ENCODE results near the gene CSNK1A1. TPM values are rescaled to one million over a fixed set of nuclear protein-coding genes. Genes with fewer than 3 reads are reported as not detected.
"Not testable (repeated sequence)": the region's sequence is repeated elsewhere in the genome, so short reads cannot be mapped to it uniquely, and the experiment has no call there.

Gene CSNK1A1
- total RNA-seq, 1 experiment from 2014 or later: 244 TPM

DNA sequence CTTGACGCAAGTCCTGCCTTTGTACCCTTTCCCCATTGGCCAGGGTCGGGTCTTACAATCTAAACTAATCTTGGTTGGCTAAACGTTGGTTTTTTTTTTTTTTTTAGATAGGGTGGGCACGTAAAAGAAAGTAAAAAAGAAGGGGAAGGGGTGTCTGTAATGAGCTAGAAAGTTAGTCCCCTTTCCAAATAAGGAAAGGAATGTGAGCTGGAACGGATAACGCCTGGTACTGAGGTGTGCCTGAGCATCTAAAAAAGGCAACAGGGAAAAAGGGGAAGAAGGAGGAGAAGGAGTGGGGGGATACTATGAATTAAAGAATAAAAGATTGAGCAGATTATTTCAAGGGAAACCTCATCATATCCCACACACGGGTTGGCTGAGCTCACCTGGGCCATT is 105.9 kb downstream of the CSNK1A1 start:
- H3K4me3 ChIP-seq (ENCODE audit: low read depth, low read length, poor library complexity, severe bottlenecking): no peak overlapping the region
- no peak overlapping the region for H3K27ac ChIP-seq (ENCODE audit: low read depth, low read length, poor library complexity, severe bottlenecking)
- no TSS peak for BruUV-seq (replicated peaks)
- CTCF ChIA-PET: interaction anchor here (0.6 to 0.7 kb wide), 3 partner anchors 9 to 62 kb away, joined by 3 to 6 read pairs (median 4); no protein-coding TSS in a partner anchor
- intact Hi-C loops (cut with micrococcal nuclease; ENCODE audit: unreplicated experiment): no loop called here
- H3K9me3 ChIP-seq (ENCODE audit: low read depth, low read length, poor library complexity, severe bottlenecking): no peaks in the 10 kb centered on the region
- DNase-seq (ENCODE audit: low spot score): no peak
- peaks cover 6% of the 10 kb centered on the region for H3K4me1 ChIP-seq (ENCODE audit: insufficient read depth, low read length, poor library complexity, severe bottlenecking)
- no peaks in the 10 kb centered on the region for H3K36me3 ChIP-seq (ENCODE audit: insufficient read depth, low read length, poor library complexity, severe bottlenecking)
- TF ChIP-seq, protein P1, sequence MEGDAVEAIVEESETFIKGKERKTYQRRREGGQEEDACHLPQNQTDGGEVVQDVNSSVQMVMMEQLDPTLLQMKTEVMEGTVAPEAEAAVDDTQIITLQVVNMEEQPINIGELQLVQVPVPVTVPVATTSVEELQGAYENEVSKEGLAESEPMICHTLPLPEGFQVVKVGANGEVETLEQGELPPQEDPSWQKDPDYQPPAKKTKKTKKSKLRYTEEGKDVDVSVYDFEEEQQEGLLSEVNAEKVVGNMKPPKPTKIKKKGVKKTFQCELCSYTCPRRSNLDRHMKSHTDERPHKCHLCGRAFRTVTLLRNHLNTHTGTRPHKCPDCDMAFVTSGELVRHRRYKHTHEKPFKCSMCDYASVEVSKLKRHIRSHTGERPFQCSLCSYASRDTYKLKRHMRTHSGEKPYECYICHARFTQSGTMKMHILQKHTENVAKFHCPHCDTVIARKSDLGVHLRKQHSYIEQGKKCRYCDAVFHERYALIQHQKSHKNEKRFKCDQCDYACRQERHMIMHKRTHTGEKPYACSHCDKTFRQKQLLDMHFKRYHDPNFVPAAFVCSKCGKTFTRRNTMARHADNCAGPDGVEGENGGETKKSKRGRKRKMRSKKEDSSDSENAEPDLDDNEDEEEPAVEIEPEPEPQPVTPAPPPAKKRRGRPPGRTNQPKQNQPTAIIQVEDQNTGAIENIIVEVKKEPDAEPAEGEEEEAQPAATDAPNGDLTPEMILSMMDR (conservative IDR thresholded peaks at IDR 0.05; ENCODE audit: low read depth, low read length): no peak
- TF ChIP-seq EZH2 (IDR thresholded peaks at IDR 0.05; ENCODE audit: borderline replicate concordance, low read depth, low read length, poor library complexity, severe bottlenecking): no peak
- POLR2A ChIA-PET (ENCODE audit: low non-redundant PET): no interaction called here
- H3K27me3 ChIP-seq (replicated peaks; ENCODE audit: insufficient read depth, low read depth, low read length, poor library complexity): no peaks in the 10 kb centered on the region

DNA sequence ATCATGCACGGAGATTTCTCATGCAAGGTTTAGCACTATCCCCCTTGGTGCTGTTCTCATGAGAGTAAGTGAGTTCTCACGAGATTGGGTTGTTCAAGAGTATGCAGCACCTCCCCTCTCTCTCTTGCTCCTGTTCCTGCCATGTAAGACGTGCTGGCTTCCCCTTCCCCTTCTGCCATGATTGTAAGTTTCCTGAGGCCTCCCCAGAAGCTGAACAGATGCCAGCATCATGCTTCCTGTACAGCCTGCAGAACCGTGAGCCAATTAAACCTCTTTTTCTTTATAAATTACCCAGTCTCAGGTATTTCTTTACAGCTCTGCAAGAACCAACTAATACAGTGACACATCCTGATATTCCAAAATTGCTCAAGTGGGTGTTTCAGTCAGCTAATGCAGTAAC is 106.8 kb downstream of the CSNK1A1 start:
- CTCF ChIA-PET; BruUV-seq (replicated peaks); H3K27me3 ChIP-seq (replicated peaks; ENCODE audit: insufficient read depth, low read depth, low read length, poor library complexity); H3K36me3 ChIP-seq (ENCODE audit: insufficient read depth, low read length, poor library complexity, severe bottlenecking); H3K9me3 ChIP-seq (ENCODE audit: low read depth, low read length, poor library complexity, severe bottlenecking); H3K4me3 ChIP-seq (ENCODE audit: low read depth, low read length, poor library complexity, severe bottlenecking); POLR2A ChIA-PET (ENCODE audit: low non-redundant PET); H3K27ac ChIP-seq (ENCODE audit: low read depth, low read length, poor library complexity, severe bottlenecking); DNase-seq (ENCODE audit: low spot score); H3K4me1 ChIP-seq (ENCODE audit: insufficient read depth, low read length, poor library complexity, severe bottlenecking): not testable (repeated sequence)
- intact Hi-C loops (cut with micrococcal nuclease; ENCODE audit: unreplicated experiment): loop anchor here (5.0 kb wide), 1 partner anchor 173 kb away; no protein-coding TSS in a partner anchor

DNA sequence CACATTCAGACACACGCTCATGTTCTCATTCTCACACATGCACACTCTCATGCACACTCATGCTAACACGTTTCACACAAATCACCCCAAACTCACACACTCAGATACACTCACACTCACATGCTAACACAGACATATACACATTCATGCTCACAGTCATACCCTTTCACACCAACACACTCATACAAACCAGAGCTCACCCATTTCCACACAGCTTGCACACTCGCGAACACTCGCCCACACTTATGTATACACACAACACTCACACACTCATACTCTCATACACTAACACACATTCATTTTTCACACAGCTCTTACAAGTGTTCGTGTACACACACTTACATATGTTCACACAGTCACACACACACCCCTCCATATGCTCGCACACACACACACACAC is 108.0 kb downstream of the CSNK1A1 start:
- ChIA-PET CTCF (interaction anchor here (0.8 kb wide), 1 partner anchor 180 kb away, joined by 4 read pairs; no protein-coding TSS in a partner anchor), POLR2A (ENCODE audit: low non-redundant PET) (no interaction called here)
- no peaks in the 10 kb centered on the region for H3K36me3 ChIP-seq (ENCODE audit: insufficient read depth, low read length, poor library complexity, severe bottlenecking)
- H3K4me1 ChIP-seq (ENCODE audit: insufficient read depth, low read length, poor library complexity, severe bottlenecking): peaks cover under 1% of the 10 kb centered on the region
- no peaks in the 10 kb centered on the region for H3K27me3 ChIP-seq (replicated peaks; ENCODE audit: insufficient read depth, low read depth, low read length, poor library complexity)
- TF ChIP-seq, protein P1 (conservative IDR thresholded peaks at IDR 0.05; ENCODE audit: low read depth, low read length): no peak
- TF ChIP-seq EZH2 (IDR thresholded peaks at IDR 0.05; ENCODE audit: borderline replicate concordance, low read depth, low read length, poor library complexity, severe bottlenecking): no peak
- no peak overlapping the region for H3K4me3 ChIP-seq (ENCODE audit: low read depth, low read length, poor library complexity, severe bottlenecking)
- no peak overlapping the region for H3K27ac ChIP-seq (ENCODE audit: low read depth, low read length, poor library complexity, severe bottlenecking)
- BruUV-seq (replicated peaks): no TSS peak
- DNase-seq (ENCODE audit: low spot score): no peak
- no peaks in the 10 kb centered on the region for H3K9me3 ChIP-seq (ENCODE audit: low read depth, low read length, poor library complexity, severe bottlenecking)
- intact Hi-C loops (cut with micrococcal nuclease; ENCODE audit: unreplicated experiment): loop anchor here (2.0 to 5.0 kb wide), 2 partner anchors 122 to 174 kb away; no protein-coding TSS in a partner anchor

GRCh38 chr5:149442563-149443182 is 108.6 kb downstream of the CSNK1A1 start:
- Histone ChIP-seq H3K27me3 (replicated peaks; ENCODE audit: insufficient read depth, low read depth, low read length, poor library complexity) (no peaks in the 10 kb centered on the region), H3K4me3 (ENCODE audit: low read depth, low read length, poor library complexity, severe bottlenecking) (no peak overlapping the region), H3K4me1 (ENCODE audit: insufficient read depth, low read length, poor library complexity, severe bottlenecking) (no peaks in the 10 kb centered on the region), H3K9me3 (ENCODE audit: low read depth, low read length, poor library complexity, severe bottlenecking) (no peaks in the 10 kb centered on the region), H3K36me3 (ENCODE audit: insufficient read depth, low read length, poor library complexity, severe bottlenecking) (no peaks in the 10 kb centered on the region), H3K27ac (ENCODE audit: low read depth, low read length, poor library complexity, severe bottlenecking) (no peak overlapping the region)
- ChIA-PET CTCF (interaction anchor here (0.8 kb wide), 1 partner anchor 180 kb away, joined by 4 read pairs; no protein-coding TSS in a partner anchor), POLR2A (ENCODE audit: low non-redundant PET) (no interaction called here)
- intact Hi-C loops (cut with micrococcal nuclease; ENCODE audit: unreplicated experiment): loop anchor here (2.0 to 5.0 kb wide), 2 partner anchors 122 to 175 kb away; no protein-coding TSS in a partner anchor
- peak; percentile 76 for DNase-seq (ENCODE audit: low spot score)
- BruUV-seq (replicated peaks): no TSS peak
- TF ChIP-seq EZH2 (IDR thresholded peaks at IDR 0.05; ENCODE audit: borderline replicate concordance, low read depth, low read length, poor library complexity, severe bottlenecking): no peak
- TF ChIP-seq, protein P1 (conservative IDR thresholded peaks at IDR 0.05; ENCODE audit: low read depth, low read length): peak; percentile 93

Data from A673 (cell line).